ENCODE measurements around the gene SPSB2.

The SPSB2 gene

DNA sequence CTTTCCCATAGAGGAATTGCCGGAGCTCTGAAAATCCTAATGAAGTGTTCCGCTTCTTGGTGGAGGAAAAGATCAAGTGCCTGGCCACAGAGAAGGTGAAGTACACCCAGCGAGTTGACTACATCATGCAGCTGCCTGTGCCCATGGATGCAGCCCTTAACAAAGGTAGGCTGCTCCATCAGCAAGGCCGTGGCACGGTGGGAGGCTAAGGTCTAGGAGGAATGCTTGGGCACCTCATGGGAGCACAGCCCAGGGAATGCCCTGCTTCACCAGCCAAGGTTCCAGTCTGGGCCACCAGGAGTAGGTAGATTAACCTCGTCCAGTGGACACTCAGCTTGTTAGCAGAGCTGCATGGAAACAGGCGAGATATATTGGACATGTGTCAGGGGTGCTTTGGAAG is 12.2 kb downstream of the SPSB2 start:
- no peak overlapping the region for H2AFZ ChIP-seq (ENCODE audit: low read length, unreplicated experiment)
- no peaks in the 10 kb centered on the region for H3K4me1 ChIP-seq (ENCODE audit: control insufficient read depth, insufficient read depth, low read length, unreplicated experiment)
- no peak overlapping the region for H3K27ac ChIP-seq (ENCODE audit: low read depth, low read length)
- no peaks in the 10 kb centered on the region for H3K79me2 ChIP-seq (ENCODE audit: control insufficient read depth, insufficient read depth, low read length, unreplicated experiment)
- H3K27me3 ChIP-seq (ENCODE audit: insufficient read depth, low read length) = no peaks in the 10 kb centered on the region
- H3K36me3 ChIP-seq (ENCODE audit: insufficient read depth, low read length) = peaks cover 29% of the 10 kb centered on the region
- no peak overlapping the region for H3K4me3 ChIP-seq (ENCODE audit: low read depth, low read length)

GRCh38 chr12:6860116-6860515 is 13.0 kb downstream of the SPSB2 start:
- no peak overlapping the region for H3K27ac ChIP-seq (ENCODE audit: low read depth, low read length)
- no peaks in the 10 kb centered on the region for H3K27me3 ChIP-seq (ENCODE audit: insufficient read depth, low read length)
- H2AFZ ChIP-seq (ENCODE audit: low read length, unreplicated experiment) = no peak overlapping the region
- H3K79me2 ChIP-seq (ENCODE audit: control insufficient read depth, insufficient read depth, low read length, unreplicated experiment) = peaks cover 7% of the 10 kb centered on the region
- no peaks in the 10 kb centered on the region for H3K4me1 ChIP-seq (ENCODE audit: control insufficient read depth, insufficient read depth, low read length, unreplicated experiment)
- peaks cover 32% of the 10 kb centered on the region for H3K36me3 ChIP-seq (ENCODE audit: insufficient read depth, low read length)
- H3K4me3 ChIP-seq (ENCODE audit: low read depth, low read length) = no peak overlapping the region

- peaks cover 5% of the 10 kb centered on the region for H3K4me1 ChIP-seq (ENCODE audit: control insufficient read depth, insufficient read depth, low read length, unreplicated experiment)
- H3K36me3 ChIP-seq (ENCODE audit: insufficient read depth, low read length) = peaks cover 32% of the 10 kb centered on the region
- no peaks in the 10 kb centered on the region for H3K27me3 ChIP-seq (ENCODE audit: insufficient read depth, low read length)
- H2AFZ ChIP-seq (ENCODE audit: low read length, unreplicated experiment) = no peak overlapping the region
- H3K79me2 ChIP-seq (ENCODE audit: control insufficient read depth, insufficient read depth, low read length, unreplicated experiment) = peaks cover 19% of the 10 kb centered on the region
- H3K4me3 ChIP-seq (ENCODE audit: low read depth, low read length) = no peak overlapping the region
- no peak overlapping the region for H3K27ac ChIP-seq (ENCODE audit: low read depth, low read length)
Measured at GRCh38 chr12:6858799-6859198, 14.3 kb downstream of the SPSB2 start.

- Histone ChIP-seq H3K27ac (ENCODE audit: low read depth, low read length) (no peak overlapping the region), H2AFZ (ENCODE audit: low read length, unreplicated experiment) (no peak overlapping the region), H3K36me3 (ENCODE audit: insufficient read depth, low read length) (peaks cover 19% of the 10 kb centered on the region), H3K4me1 (ENCODE audit: control insufficient read depth, insufficient read depth, low read length, unreplicated experiment) (peaks cover 12% of the 10 kb centered on the region), H3K4me3 (ENCODE audit: low read depth, low read length) (no peak overlapping the region), H3K79me2 (ENCODE audit: control insufficient read depth, insufficient read depth, low read length, unreplicated experiment) (peaks cover 30% of the 10 kb centered on the region), H3K27me3 (ENCODE audit: insufficient read depth, low read length) (no peaks in the 10 kb centered on the region)
Measured at GRCh38 chr12:6855322-6855721, 17.8 kb downstream of the SPSB2 start.

GRCh38 chr12:6854036-6854435 is 19.1 kb downstream of the SPSB2 start:
- Histone ChIP-seq H3K27ac (ENCODE audit: low read depth, low read length) (peak overlapping the region; percentile 83), H3K27me3 (ENCODE audit: insufficient read depth, low read length) (no peaks in the 10 kb centered on the region), H3K4me1 (ENCODE audit: control insufficient read depth, insufficient read depth, low read length, unreplicated experiment) (peaks cover 22% of the 10 kb centered on the region), H3K36me3 (ENCODE audit: insufficient read depth, low read length) (peaks cover 19% of the 10 kb centered on the region), H2AFZ (ENCODE audit: low read length, unreplicated experiment) (no peak overlapping the region), H3K4me3 (ENCODE audit: low read depth, low read length) (peak overlapping the region; percentile 86), H3K79me2 (ENCODE audit: control insufficient read depth, insufficient read depth, low read length, unreplicated experiment) (peaks cover 42% of the 10 kb centered on the region)

GRCh38 chr12:6853626-6854025 is 19.5 kb downstream of the SPSB2 start:
- H3K27me3 ChIP-seq (ENCODE audit: insufficient read depth, low read length) = no peaks in the 10 kb centered on the region
- H3K79me2 ChIP-seq (ENCODE audit: control insufficient read depth, insufficient read depth, low read length, unreplicated experiment) = peaks cover 44% of the 10 kb centered on the region
- H2AFZ ChIP-seq (ENCODE audit: low read length, unreplicated experiment) = no peak overlapping the region
- H3K4me3 ChIP-seq (ENCODE audit: low read depth, low read length) = peak overlapping the region; percentile 86
- H3K27ac ChIP-seq (ENCODE audit: low read depth, low read length) = peak overlapping the region; percentile 83
- H3K36me3 ChIP-seq (ENCODE audit: insufficient read depth, low read length) = peaks cover 17% of the 10 kb centered on the region
- H3K4me1 ChIP-seq (ENCODE audit: control insufficient read depth, insufficient read depth, low read length, unreplicated experiment) = peaks cover 22% of the 10 kb centered on the region

DNA sequence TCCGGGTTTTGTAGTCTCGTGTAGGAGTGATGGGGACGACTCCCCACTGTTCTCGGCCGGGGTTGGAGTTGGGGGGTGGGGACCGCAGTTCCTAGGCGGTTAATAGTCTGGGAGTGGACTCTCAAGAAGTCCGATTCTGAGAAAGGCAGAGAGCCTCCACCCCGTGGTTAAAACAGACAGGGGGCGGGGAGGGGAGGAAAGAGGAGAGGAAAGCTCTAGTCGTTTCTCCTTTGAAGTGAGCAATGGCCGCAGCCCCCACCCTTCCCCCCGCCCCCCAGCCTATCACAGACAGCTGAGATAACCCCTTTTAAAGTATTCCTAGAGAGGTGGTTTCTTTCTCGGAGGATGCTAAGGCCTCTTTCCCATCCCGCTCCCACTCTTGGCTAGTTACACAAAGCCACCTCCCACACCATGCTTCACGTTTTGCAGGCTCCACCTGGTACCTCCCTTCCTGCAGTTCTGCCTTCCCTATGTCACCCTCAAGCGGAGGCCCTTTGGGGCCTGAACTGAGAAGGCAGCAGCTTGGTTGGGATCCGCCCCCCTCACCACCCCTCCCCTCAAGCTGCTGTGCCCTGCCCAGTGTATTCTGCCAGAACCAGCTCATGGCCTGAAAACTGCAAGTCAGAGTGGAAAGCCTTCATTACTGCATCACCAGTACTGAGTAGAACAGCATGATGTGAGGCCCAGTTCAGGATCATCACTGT is 20.3 kb downstream of the SPSB2 start:
- Histone ChIP-seq H3K36me3 (ENCODE audit: insufficient read depth, low read length) (peaks cover 10% of the 10 kb centered on the region), H3K4me3 (ENCODE audit: low read depth, low read length) (peak overlapping the region; percentile 86), H3K79me2 (ENCODE audit: control insufficient read depth, insufficient read depth, low read length, unreplicated experiment) (peaks cover 44% of the 10 kb centered on the region), H3K4me1 (ENCODE audit: control insufficient read depth, insufficient read depth, low read length, unreplicated experiment) (peaks cover 22% of the 10 kb centered on the region), H3K27me3 (ENCODE audit: insufficient read depth, low read length) (no peaks in the 10 kb centered on the region), H3K27ac (ENCODE audit: low read depth, low read length) (peak overlapping the region; percentile 83), H2AFZ (ENCODE audit: low read length, unreplicated experiment) (peak overlapping the region; percentile 32)

- Histone ChIP-seq H2AFZ (ENCODE audit: low read length, unreplicated experiment) (peak within 1 kb of the TSS; percentile 58), H3K79me2 (ENCODE audit: control insufficient read depth, insufficient read depth, low read length, unreplicated experiment) (peaks cover 44% of the 10 kb centered on the region), H3K27me3 (ENCODE audit: insufficient read depth, low read length) (no peaks in the 10 kb centered on the region), H3K36me3 (ENCODE audit: insufficient read depth, low read length) (0 out of 2 replicates have a peak, but pooled peaks cover 3% of the 10 kb centered on the region), H3K4me3 (ENCODE audit: low read depth, low read length) (peak within 1 kb of the TSS; percentile 86), H3K4me1 (ENCODE audit: control insufficient read depth, insufficient read depth, low read length, unreplicated experiment) (peaks cover 22% of the 10 kb centered on the region), H3K27ac (ENCODE audit: low read depth, low read length) (peak within 1 kb of the TSS; percentile 83)
Measured at GRCh38 chr12:6851921-6852650, 21.0 kb downstream of the SPSB2 start, which contains the start of gene USP5. Gene USP5, plus strand, starts transcription at chr12:6852150. Its CDS starts 30 bp downstream, at chr12:6852180.

DNA sequence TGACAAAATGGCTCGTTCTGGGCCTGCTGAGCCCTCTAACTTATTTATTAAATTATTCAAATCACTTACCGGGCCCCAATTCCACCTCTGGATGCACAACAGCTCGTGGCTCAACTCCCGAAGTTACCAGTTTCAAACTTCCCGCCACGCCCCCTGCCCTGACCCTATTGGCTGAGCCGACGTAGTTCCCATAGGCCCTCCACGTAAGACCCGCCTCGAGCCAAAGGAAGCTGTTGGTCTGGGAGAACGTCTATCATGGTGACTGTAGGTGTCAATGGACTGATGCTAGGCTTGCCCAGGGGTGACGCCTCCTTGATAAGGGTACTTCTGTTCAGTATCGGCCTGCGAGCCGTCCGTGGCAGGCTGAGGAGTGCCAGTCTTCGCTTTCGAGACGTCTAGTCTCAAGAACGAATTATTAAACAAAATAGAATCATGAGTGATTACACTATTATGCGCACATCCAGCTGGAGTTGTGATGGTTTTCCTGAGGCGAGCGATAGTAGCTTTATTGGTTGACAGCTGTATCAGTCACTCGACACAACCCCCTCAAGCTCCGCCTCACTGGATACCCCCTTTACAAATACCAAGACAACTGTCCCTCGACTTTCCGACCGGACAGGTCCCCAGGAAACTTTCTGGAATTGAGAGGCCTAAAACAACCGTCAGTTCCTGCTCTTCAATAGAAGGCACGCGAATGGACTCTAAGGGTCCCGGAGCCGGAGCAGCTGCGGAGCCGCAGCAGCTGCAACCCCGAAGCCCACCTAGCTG is 21.8 kb downstream of the SPSB2 start, which contains the start of gene CDCA3:
TSS of gene CDCA3 (minus strand) at position 134 of the 768 bp plus-strand sequence. CDS start 334 bp downstream, outside the sequence.
- H3K27me3 ChIP-seq (ENCODE audit: insufficient read depth, low read length) = no peaks in the 10 kb centered on the region
- H3K79me2 ChIP-seq (ENCODE audit: control insufficient read depth, insufficient read depth, low read length, unreplicated experiment) = peaks cover 44% of the 10 kb centered on the region
- 0 out of 2 replicates have a peak, but pooled peaks cover 3% of the 10 kb centered on the region for H3K36me3 ChIP-seq (ENCODE audit: insufficient read depth, low read length)
- peak within 1 kb of the TSS; percentile 64 for H3K27ac ChIP-seq (ENCODE audit: low read depth, low read length)
- peak within 1 kb of the TSS; percentile 86 for H3K4me3 ChIP-seq (ENCODE audit: low read depth, low read length)
- H2AFZ ChIP-seq (ENCODE audit: low read length, unreplicated experiment) = peak within 1 kb of the TSS; percentile 58
- H3K4me1 ChIP-seq (ENCODE audit: control insufficient read depth, insufficient read depth, low read length, unreplicated experiment) = peaks cover 22% of the 10 kb centered on the region

DNA sequence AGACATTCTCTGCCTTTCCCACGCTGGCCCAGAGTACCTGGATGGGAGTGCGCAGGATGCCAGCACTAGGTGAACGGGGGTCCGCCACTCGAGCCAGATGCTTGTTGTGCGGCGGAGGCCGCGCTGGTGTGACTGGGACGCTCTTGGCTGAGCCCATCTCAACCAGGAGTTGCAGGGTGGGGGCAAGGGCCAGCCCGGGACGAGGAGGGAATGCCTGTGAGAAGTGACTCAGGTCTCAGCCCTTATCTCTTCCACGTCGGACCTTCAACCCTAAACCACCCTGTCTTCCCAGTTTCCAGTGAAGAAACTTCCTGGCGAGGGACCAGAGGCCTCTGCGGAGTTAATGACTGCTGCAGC is 22.3 kb downstream of the SPSB2 start:
- peak overlapping the region; percentile 64 for H3K27ac ChIP-seq (ENCODE audit: low read depth, low read length)
- H2AFZ ChIP-seq (ENCODE audit: low read length, unreplicated experiment) = no peak overlapping the region
- no peaks in the 10 kb centered on the region for H3K27me3 ChIP-seq (ENCODE audit: insufficient read depth, low read length)
- peak overlapping the region; percentile 86 for H3K4me3 ChIP-seq (ENCODE audit: low read depth, low read length)
- peaks cover 43% of the 10 kb centered on the region for H3K79me2 ChIP-seq (ENCODE audit: control insufficient read depth, insufficient read depth, low read length, unreplicated experiment)
- peaks cover 22% of the 10 kb centered on the region for H3K4me1 ChIP-seq (ENCODE audit: control insufficient read depth, insufficient read depth, low read length, unreplicated experiment)
- 0 out of 2 replicates have a peak, but pooled peaks cover 6% of the 10 kb centered on the region for H3K36me3 ChIP-seq (ENCODE audit: insufficient read depth, low read length)

All from ACC112 (cell line).